Activated naive CD8-positive, alpha-beta T cell treated with anti-CD3 and anti-CD28 coated beads, Interleukin-2, amount 50 U/mL, for 16 hours (primary cell): ENCODE data around the gene DST.
"Not testable (repeated sequence)": the region's sequence is repeated elsewhere in the genome, so short reads cannot be mapped to it uniquely, and the experiment has no call there.

Source experiments
- DNase-seq: peaks from one replicate; pipeline ENCODE4 v3.0.0-alpha.2; 2020; ENCODE audit warnings: low read depth, low spot score

DST gene

DNA sequence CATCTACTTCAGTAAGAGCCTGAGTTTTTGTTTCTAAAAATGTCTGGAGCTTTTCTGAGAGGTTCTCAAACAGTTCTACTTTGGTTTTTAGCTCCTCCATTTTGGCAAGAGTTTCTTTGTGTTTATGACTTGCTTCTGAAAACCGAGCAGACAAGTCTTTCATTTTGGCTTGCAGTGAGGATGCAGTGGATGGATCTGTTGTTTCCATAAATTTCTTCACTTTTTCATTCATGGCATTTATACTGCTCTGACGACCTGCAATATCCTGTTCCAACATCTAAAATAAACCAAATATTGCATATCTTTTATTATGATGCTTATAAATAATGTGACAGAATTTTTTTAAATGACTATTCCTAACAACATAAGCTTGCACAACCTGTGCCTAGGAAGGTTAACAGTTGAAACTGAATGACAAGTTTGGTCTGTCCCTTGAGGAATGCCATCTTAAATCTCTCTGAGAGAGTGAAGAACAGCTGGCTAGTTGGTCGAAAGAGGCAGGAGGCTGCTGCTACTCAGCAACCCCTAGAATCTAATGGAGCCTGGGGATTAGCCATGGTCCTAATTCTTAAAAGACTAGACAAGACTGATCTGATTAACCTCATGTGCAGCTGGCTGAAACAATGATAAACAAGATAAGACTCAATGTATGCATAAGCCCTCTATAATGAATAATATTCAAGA is 69.8 kb downstream of the DST start:
- DNase-seq, result no peak

DNA sequence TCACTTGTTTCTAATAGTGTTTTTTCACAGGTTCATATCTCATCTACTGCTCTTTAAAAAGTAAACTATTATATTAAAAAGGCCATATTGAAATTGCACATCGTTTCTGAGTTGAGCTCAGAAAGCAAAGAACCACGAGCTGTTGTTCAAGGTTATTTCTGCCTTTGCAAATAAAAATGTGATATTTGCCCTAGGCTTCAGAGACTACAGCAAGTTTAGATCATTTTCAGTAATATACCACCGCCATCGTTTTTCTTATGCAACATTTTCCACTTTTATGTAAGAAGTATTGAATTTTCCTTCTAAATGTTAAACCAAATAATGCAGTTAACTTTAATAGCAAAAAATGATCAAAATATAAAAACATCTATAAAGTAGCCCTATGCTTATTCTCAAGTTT is 71.1 kb downstream of the DST start:
- no peak for DNase-seq

DNA sequence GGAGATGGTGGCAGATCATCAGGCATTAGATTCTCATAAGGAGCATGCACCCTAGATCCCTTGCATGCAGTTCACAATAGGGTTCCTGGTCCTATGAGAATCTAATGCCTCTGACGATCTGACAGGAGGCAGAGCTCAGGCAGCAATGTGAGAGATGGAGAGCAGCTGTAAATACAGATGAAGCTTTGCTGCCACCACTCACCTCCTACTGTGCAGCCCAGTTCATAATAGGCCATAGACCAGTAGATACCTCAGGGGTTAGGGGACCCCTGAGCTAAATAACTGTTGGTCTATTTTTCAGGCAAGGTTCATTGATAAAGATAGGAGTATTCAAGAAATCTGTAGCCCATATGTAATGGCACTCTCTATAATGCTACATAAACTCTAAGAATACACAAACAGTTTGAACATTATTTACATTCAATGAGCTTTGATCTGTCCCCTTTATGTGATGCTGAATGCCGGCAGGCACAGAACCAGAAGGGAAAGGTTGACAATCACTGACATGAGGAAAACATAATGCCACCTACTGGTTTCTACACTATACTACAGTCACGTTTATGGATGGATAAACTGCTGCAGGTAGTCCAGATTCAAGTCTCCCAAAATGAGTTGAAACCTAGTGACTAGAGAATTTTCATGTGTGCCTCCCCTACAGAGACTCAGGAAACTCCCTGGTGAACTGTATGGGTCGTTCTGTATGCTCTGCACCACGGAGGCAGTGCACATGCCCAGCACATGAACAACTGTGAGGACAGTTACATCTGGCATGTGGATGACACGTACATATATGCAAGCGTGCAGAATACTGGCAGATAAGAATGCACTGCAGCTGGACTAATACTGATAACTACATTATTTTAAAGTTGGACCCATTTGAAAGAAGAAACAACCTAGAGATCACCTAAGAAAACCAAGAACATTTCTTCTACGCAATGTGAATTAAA is 72.0 kb downstream of the DST start:
- no peak for DNase-seq

GRCh38 chr6:56567501-56567900 is 75.2 kb downstream of the DST start:
- no peak for DNase-seq

DNA sequence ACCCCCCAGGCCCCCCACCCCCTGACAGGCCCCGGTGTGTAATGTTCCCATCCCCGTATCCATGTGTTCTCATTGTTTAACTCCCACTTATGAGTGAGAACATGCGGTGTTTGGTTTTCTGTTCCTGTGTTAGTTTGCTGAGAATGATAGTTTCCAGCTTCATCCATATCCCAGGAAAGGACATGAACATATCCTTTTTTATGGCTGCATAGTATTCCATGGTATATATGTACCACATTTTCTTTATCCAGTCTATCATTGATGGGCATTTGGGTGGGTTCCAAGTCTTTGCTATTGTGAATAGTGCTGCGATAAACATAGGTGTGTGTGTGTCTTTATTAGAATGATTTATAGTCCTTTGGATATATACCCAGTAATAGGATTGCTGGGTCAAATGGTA is 80.0 kb downstream of the DST start:
- DNase-seq, result not testable (repeated sequence)

DNA sequence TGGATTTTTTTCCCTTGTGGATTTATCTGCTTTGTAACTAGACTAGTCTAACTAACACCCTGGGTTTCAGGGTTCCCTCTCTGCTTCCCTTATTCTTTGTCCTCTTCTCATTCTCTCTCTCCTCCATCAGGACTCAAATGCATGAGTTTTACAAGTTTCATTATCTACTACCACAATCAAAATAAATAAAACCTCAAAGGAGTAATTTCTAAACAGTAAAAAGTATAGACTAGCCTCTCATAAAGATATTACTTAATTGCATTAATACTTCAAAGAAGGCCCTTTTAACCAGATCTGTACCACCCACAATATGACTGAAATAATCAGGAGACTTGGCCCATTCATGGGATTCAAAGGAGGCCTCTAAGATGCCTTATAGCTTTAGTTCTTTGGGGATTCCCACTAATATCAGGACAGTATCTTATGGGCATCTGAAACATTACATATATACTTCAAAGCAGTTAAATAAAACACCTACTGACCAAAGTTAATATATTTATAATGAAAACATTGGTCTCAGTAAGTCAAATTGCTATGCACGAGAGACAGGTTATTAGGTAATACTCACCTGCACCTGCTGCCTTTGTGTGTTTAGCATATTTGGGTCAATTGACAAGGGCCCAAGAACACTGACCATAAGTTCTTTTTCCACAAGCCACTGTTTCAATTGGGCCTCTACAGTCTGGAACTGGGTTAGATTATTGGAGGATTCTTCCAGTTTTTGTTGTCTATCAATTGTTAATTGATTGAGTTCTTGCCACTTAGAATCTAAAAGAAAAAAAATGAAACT is 85.7 kb downstream of the DST start:
- no peak for DNase-seq

GRCh38 chr6:56555438-56555872 is 87.2 kb downstream of the DST start:
- DNase-seq, result no peak

- DNase-seq, result no peak
Observed at GRCh38 chr6:56552187-56553130, 90.2 kb downstream of the DST start.

- no peak for DNase-seq
Observed at GRCh38 chr6:56551409-56552120, 91.1 kb downstream of the DST start.

GRCh38 chr6:56550301-56550700 is 92.4 kb downstream of the DST start:
- no peak for DNase-seq

- DNase-seq, result no peak
Observed at GRCh38 chr6:56549014-56549413, 93.7 kb downstream of the DST start.

- DNase-seq, result no peak
Observed at GRCh38 chr6:56547687-56548086, 95.0 kb downstream of the DST start.

DNA sequence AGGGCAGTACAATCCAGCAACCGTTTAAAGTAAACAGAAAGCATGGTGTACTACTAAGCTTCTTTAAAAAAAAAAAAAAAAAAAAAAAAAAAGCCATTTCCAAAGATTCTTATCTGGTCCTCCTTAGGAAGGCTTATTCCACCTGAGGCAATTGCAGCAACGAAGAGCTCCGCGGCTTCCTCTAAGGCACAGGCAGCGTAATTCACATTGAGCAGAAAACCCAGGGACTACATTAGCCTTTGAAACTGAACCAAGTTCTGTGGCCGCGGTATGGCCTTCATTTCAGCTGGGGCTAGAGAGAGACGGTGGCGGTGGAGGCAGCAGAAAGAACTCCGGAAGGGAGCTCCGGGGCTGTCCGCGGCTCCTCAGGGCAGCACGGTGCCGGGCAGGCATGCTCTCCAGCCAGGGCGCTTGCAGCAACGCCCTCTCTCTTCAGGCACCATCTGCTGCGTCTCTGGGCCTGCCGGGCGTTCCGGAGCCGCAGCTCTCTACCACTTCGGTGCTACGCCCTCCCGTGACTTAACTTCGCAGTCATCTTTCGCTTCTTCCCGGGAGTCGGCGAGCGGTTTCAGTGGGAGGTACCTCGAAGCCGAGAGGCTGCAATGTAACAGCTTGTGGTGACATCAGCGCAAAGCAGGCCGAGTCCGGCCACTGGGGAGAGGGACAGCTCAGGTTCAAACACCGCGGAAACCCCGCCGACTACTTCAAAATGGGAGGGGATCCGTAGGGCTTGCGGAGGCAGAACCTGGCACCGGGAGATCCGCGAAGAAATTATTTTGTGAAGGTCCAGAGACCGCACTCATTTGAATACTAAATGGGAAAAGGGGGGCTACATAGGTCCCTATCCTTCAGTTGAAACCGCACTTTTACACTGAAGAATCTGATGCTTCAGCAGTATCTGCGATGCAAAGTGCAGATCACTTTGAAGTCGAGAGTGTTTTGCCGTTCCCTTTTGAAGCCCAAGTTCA is 100.0 kb downstream of the DST start:
- DNase-seq, result peak; percentile 3

- no peak for DNase-seq
Observed at GRCh38 chr6:56541741-56542360, 100.8 kb downstream of the DST start.

DNA sequence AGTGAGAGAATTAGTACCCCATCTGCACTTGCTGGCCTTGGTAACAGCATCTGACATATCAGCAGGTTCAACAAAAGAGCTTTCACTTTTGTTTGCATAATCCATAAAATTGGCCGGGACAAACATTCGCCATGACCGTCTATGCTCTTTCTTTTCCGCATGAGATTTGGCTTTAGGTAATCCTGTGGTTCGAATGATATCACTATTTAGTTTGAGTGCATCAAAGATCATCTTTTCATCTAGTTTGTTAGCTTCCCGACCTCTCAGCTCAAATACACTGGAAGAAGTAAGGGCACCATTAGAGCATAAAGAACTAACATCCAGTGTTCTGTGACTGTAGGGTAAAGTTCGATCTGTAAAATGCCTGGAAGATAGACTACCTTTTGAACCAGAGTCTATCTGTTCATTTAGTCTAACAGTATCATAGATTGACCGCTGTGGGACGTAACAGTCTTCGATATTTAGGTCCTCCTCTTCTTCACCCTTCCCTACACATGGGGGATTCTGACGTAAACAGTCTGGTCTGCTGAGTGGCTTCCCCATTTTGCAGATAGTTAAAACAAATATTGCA is 101.6 kb downstream of the DST start:
- no peak for DNase-seq

- DNase-seq, result no peak
Observed at GRCh38 chr6:56540232-56541029, 102.3 kb downstream of the DST start.

GRCh38 chr6:56539527-56540105 is 103.1 kb downstream of the DST start:
- DNase-seq, result no peak
